ENCODE measurements around the gene HNRNPA0. TPM values are rescaled to one million over a fixed set of nuclear protein-coding genes. Genes with fewer than 3 reads are reported as not detected.

HNRNPA0 gene
- total and polyA plus RNA-seq, 2 of the 8 experiments (the other 6 are each of a cell fraction or from before 2014, with no cell fraction given), result 22.0 to 71.3 TPM

DNA sequence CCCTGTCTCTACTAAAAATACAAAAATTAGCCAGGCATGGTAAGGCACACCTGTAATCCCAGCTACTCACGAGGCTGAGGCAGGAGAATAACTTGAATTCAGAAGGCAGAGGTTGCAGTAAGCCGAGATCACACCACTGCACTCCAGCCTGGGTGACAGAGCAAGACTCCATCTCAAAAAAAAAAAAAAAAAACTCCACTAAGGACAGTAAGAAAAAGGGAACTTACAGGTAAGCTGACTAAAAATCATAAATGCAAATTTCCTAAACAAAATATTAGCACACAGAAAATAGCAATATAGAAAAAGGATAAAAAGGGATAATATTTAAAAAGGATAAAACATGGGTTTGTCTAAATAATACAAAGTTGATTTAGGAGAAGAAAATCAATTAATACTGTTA is 27.9 kb upstream of the HNRNPA0 start (continued):
- TF ChIP-seq, protein P1, sequence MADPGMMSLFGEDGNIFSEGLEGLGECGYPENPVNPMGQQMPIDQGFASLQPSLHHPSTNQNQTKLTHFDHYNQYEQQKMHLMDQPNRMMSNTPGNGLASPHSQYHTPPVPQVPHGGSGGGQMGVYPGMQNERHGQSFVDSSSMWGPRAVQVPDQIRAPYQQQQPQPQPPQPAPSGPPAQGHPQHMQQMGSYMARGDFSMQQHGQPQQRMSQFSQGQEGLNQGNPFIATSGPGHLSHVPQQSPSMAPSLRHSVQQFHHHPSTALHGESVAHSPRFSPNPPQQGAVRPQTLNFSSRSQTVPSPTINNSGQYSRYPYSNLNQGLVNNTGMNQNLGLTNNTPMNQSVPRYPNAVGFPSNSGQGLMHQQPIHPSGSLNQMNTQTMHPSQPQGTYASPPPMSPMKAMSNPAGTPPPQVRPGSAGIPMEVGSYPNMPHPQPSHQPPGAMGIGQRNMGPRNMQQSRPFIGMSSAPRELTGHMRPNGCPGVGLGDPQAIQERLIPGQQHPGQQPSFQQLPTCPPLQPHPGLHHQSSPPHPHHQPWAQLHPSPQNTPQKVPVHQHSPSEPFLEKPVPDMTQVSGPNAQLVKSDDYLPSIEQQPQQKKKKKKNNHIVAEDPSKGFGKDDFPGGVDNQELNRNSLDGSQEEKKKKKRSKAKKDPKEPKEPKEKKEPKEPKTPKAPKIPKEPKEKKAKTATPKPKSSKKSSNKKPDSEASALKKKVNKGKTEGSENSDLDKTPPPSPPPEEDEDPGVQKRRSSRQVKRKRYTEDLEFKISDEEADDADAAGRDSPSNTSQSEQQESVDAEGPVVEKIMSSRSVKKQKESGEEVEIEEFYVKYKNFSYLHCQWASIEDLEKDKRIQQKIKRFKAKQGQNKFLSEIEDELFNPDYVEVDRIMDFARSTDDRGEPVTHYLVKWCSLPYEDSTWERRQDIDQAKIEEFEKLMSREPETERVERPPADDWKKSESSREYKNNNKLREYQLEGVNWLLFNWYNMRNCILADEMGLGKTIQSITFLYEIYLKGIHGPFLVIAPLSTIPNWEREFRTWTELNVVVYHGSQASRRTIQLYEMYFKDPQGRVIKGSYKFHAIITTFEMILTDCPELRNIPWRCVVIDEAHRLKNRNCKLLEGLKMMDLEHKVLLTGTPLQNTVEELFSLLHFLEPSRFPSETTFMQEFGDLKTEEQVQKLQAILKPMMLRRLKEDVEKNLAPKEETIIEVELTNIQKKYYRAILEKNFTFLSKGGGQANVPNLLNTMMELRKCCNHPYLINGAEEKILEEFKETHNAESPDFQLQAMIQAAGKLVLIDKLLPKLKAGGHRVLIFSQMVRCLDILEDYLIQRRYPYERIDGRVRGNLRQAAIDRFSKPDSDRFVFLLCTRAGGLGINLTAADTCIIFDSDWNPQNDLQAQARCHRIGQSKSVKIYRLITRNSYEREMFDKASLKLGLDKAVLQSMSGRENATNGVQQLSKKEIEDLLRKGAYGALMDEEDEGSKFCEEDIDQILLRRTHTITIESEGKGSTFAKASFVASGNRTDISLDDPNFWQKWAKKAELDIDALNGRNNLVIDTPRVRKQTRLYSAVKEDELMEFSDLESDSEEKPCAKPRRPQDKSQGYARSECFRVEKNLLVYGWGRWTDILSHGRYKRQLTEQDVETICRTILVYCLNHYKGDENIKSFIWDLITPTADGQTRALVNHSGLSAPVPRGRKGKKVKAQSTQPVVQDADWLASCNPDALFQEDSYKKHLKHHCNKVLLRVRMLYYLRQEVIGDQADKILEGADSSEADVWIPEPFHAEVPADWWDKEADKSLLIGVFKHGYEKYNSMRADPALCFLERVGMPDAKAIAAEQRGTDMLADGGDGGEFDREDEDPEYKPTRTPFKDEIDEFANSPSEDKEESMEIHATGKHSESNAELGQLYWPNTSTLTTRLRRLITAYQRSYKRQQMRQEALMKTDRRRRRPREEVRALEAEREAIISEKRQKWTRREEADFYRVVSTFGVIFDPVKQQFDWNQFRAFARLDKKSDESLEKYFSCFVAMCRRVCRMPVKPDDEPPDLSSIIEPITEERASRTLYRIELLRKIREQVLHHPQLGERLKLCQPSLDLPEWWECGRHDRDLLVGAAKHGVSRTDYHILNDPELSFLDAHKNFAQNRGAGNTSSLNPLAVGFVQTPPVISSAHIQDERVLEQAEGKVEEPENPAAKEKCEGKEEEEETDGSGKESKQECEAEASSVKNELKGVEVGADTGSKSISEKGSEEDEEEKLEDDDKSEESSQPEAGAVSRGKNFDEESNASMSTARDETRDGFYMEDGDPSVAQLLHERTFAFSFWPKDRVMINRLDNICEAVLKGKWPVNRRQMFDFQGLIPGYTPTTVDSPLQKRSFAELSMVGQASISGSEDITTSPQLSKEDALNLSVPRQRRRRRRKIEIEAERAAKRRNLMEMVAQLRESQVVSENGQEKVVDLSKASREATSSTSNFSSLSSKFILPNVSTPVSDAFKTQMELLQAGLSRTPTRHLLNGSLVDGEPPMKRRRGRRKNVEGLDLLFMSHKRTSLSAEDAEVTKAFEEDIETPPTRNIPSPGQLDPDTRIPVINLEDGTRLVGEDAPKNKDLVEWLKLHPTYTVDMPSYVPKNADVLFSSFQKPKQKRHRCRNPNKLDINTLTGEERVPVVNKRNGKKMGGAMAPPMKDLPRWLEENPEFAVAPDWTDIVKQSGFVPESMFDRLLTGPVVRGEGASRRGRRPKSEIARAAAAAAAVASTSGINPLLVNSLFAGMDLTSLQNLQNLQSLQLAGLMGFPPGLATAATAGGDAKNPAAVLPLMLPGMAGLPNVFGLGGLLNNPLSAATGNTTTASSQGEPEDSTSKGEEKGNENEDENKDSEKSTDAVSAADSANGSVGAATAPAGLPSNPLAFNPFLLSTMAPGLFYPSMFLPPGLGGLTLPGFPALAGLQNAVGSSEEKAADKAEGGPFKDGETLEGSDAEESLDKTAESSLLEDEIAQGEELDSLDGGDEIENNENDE (IDR thresholded peaks at IDR 0.05; ENCODE audit: insufficient replicate concordance, low read length), result no peak
- TF ChIP-seq BRCA1 (IDR thresholded peaks at IDR 0.05; ENCODE audit: low read depth, low read length) (no peak), KDM1A (IDR thresholded peaks at IDR 0.05; ENCODE audit: borderline replicate concordance, low read length) (no peak), NRF1 (IDR thresholded peaks at IDR 0.05; ENCODE audit: low read depth, low read length) (no peak), SRF (IDR thresholded peaks at IDR 0.05; ENCODE audit: low read depth, low read length) (no peak), CEBPB (IDR thresholded peaks at IDR 0.05; ENCODE audit: low read depth, low read length) (no peak), CREB1 (IDR thresholded peaks at IDR 0.05) (no peak), BACH1 (IDR thresholded peaks at IDR 0.05; ENCODE audit: low read length) (no peak), TEAD4 (IDR thresholded peaks at IDR 0.05; ENCODE audit: low read depth, low read length) (no peak), CHD2 (IDR thresholded peaks at IDR 0.05; ENCODE audit: low read length) (no peak)
- TF ChIP-seq, protein P2, sequence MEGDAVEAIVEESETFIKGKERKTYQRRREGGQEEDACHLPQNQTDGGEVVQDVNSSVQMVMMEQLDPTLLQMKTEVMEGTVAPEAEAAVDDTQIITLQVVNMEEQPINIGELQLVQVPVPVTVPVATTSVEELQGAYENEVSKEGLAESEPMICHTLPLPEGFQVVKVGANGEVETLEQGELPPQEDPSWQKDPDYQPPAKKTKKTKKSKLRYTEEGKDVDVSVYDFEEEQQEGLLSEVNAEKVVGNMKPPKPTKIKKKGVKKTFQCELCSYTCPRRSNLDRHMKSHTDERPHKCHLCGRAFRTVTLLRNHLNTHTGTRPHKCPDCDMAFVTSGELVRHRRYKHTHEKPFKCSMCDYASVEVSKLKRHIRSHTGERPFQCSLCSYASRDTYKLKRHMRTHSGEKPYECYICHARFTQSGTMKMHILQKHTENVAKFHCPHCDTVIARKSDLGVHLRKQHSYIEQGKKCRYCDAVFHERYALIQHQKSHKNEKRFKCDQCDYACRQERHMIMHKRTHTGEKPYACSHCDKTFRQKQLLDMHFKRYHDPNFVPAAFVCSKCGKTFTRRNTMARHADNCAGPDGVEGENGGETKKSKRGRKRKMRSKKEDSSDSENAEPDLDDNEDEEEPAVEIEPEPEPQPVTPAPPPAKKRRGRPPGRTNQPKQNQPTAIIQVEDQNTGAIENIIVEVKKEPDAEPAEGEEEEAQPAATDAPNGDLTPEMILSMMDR (IDR thresholded peaks at IDR 0.05; ENCODE audit: control extremely low read depth in 1 of 3, insufficient read depth in 1 of 3, low read depth in 1 of 3, low read length in 3 of 3), result no peak

Measured in H1 (cell line).